GM19452 (cell line): ENCODE results near the gene MAP3K5.
"Not testable (repeated sequence)": the region's sequence is repeated elsewhere in the genome, so short reads cannot be mapped to it uniquely, and the experiment has no call there.

Source experiments
- ATAC-seq: cut with Tn5 transposase; IDR thresholded peaks from one replicate; pipeline ENCODE4 v1.9.1; 2021; ENCODE audit not compliant: unreplicated experiment

Gene MAP3K5

GRCh38 chr6:136791296-136792094, 782 bp downstream of the MAP3K5 start:
- peak; percentile 25 for ATAC-seq

- no peak for ATAC-seq
Observed at GRCh38 chr6:136790411-136791295, 1.6 kb downstream of the MAP3K5 start.

DNA sequence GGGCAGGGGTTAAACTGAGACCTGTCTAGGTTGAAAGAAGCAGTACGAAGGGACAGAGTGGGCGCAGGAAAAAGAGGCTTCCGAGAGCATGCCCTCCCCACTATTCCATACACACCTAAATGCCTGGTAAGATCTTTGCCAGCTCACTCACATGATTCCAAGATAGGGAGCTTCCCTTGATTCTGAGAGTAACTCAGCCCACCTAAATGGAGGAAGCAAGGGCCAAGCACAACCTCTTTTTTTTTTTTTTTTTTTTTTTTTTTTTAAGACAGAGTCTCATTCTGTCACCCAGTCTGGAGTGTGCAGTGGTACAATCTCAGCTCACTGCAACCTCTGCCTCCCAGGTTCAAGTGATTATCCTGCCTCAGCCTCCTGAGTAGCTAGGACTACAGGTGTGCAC, 2.8 kb downstream of the MAP3K5 start:
- not testable (repeated sequence) for ATAC-seq

DNA sequence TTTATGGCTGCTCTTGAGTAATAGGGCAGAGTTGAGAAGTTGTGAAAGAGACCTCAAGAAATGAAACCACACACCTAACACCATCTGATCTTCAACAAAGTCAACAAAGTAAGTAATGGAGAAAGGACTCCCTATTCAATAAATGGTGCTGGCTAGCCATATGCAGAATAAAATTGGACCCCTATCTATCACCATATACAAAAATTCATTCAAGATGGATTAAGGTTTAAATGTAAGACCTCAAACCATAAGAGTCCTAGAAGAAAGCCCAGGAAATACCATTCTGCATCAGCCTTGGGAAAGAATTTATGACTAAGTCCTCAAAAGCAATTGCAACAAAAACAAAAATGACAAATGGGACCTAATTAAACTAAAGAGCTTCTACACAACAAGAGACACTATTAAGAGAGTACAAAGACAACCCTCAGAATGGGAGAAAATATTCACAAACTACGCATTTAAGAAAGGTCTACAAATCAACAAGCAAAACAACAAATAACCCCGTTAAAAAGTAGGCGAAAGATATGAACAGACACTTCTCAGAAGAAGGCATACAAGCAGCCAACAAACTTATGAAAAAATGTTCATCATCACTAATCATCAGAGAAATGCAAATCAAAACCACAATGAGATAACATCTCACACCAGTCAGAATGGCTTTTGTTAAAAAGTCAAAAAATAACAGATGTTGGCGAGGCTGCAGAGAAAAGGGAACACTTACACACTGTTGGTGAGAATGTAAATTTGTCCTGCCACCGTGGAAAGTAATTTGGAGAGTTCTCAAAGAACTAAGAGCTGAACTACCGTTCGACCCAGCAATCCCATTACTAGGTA, 4.0 kb downstream of the MAP3K5 start:
- ATAC-seq: no peak

DNA sequence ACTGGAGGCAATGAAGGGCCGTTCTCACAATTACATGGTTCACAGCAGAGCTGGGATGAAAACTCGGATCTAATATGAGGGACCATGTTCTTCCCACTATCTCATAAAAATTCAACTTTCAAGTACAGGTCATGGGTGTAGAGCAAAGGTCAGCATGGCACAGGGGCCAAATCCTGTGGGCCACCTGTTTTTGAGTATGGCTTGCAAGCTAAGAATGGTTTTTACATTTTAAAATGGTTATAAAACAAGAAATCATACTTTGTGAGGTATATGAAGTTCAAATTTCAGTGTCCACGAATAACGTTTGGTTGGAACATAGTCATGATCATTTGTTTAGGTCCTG, 4.6 kb downstream of the MAP3K5 start:
- ATAC-seq: no peak

DNA sequence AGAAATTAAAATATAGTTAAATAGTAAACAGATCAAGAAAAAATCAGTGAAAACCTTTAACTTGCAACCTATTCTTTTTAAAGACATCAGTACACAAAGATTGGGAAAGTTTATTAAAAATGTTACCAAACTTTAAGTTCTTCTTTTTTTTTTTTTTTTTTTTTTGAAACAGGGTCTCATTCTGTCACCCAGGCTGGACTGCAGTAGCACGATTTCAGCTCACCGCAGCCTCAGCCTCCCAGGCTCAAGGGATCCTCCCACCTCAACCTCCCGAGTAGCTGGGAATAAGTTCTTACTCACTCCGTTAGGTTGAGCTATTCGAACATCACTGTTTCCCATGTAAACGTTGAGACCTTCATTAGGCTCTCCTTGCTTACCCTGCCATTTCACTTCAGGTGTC, 5.6 kb downstream of the MAP3K5 start:
- no peak for ATAC-seq

DNA sequence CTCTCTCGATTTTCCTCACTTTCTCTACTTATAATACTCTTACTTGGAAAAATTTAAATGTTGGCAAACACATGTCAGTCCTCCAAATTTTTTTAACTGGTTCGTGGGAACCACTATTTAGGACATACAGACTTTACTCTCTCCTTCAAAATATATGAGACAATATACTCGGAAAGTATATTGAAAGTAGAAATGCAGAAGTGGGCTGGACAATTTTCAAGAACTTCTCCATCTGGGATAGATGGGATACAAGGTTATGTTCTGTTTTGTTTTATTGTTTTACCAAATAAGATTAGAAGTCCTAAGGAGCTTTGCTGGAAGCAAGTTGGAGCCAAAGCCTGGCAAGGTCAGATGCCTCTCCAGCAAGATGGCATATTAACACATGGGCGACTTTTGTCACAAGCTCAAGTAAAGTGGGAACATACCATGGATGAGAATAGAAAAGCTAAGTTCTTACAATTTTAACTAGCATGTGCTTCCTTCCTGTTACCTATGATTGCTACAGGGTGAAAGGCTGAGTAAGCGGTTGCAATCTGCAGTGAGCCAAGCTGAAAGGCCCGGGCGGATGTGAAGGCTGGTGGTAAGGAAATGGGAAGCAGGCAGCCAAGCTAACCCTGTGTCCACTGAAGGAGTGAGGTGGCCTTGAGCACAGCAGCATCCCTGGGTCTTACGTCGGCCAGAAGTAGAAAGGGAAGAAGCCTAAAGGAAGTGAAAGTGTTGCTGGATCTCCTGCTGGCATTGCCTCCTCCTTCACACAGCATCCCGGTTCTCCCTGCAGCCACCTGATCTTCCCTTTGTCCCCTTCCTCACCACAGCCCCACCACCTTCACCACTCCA, 7.1 kb downstream of the MAP3K5 start:
- no peak for ATAC-seq

DNA sequence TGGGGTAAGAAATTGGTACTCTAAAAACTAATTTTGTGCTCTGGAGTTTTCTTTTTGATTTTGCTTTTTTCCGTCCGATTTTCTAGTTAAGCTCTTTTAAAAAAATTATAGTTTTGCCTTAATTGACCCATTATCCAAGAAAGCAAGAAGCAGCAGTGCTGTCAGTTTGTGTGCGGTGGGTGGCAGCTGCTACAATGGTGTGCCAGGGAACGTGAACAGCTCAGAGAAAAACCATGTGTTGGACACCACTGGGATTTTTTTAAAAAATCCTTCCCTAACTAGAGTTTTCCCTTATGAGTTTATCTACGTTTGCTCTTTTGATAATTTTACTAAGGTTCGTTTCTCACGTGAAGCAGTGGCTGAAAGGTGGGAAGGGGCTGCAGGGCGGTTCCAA, 8.0 kb downstream of the MAP3K5 start:
- ATAC-seq: no peak

- ATAC-seq: peak; percentile 73
Observed at GRCh38 chr6:136783495-136784270, 8.6 kb downstream of the MAP3K5 start.

- no peak for ATAC-seq
Observed at GRCh38 chr6:136783021-136783420, 9.3 kb downstream of the MAP3K5 start.

GRCh38 chr6:136782021-136782770, 10.1 kb downstream of the MAP3K5 start:
- no peak for ATAC-seq

GRCh38 chr6:136780972-136781371, 11.3 kb downstream of the MAP3K5 start:
- no peak for ATAC-seq

DNA sequence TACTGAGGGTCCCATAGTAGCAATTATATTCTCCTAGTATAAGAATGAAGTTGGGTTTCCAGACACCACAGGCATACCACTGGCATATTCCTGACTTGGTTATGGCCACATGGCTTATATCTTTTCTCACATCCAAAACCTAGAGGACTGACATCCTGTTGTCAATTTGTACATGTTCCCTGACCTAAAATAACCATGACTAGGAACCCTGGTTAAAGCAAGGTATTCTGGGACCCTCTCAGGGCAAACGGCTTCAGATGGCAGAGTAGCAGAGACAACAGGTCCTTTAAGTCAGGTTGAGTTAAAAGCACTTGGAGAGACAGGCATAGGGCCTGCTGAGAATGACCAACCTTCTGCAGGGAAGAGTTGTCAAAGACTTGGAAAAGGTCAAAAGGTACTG, 12.6 kb downstream of the MAP3K5 start:
- no peak for ATAC-seq

GRCh38 chr6:136777651-136778050, 14.6 kb downstream of the MAP3K5 start:
- ATAC-seq: no peak

DNA sequence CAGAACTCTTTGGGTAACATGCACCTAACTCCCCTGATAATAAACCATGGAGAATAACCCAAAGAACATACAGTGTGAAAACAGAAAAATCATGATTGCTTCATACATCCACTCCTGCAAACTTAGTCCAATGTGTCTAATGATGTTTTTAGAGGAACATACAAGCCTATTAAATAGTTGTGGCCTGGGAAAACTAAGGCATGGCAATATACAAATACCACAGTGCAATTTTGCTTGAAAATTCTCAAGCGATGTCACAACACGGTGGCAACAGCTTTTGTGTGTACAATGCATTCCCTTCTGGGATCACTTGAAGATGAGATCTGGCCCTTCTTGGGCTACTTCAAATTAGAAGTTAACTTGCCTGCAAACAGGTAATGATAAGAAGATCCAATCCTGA, 16.7 kb downstream of the MAP3K5 start:
- ATAC-seq: no peak

DNA sequence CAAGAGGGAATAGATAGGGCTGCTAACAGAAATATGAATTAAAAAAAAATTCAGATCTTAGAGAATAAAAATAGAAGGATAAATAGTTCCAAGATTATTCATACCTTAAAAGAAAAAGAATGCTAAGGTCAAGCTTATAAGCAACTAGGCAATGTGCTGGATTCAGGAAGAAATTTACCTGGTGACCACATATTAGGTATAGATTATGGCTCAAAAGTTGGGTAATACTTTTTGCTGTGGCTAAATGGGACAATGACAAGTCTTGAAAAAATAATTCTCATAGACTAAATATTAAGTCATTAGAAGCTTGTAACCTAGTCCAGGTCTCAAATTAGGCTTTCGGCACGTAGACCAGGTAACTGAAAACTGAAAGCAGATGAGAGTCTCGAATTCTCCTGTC, 17.2 kb downstream of the MAP3K5 start:
- ATAC-seq: no peak

DNA sequence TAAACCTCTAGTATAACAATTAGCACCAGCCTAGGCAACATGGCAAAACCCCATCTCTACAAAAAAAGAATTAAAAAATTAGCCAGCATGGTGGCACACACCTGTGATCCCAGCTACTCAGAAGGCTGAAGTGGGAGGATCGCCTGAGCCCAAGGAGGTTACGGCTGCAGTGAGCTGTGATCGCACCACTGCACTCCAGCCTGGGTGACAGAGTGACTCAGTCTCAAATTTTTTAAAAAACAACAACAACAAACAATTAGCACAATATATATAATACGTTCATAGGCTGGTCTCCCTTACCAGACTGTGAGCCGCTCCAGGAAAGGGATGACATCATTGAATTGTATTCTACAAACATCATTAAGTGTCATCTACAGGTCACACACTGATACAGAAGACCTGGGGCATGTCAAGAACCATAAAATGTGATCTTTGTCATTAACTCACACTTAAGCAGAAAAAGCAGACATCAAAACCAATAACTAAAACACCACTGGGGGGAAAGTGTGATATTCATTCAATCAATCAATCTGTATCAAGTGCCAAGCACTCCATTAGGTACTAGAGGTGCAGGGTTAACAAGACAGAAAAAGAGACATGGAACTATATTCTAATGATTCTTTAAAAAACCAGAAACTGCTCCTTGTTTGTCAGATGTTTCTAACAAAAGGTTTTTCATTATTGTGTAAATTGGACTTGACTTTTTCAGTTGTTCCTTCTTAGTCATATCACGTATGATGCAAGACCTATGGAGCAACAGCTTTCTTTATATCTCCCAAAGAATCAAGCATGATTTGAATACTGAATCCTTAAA, 17.8 kb downstream of the MAP3K5 start:
- no peak for ATAC-seq

- no peak for ATAC-seq
Observed at GRCh38 chr6:136773473-136773796, 18.8 kb downstream of the MAP3K5 start.
